Left lung (tissue), 10 donors: ENCODE data around the gene USP46. TPM values are rescaled to one million over a fixed set of nuclear protein-coding genes. Genes with fewer than 3 reads are reported as not detected.

ENCODE experiments used
- ATAC-seq: fragments of 200-7000 bp; cut with Tn5 transposase; one replicate; pipeline ENCODE4 v1.9.1; 2020; ENCODE audit warnings: moderate library complexity
- DNase-seq, 4 donors: peaks; one replicate each; pipeline ENCODE4 v3.0.0-alpha.2; 2013 to 2020
- H3K27ac ChIP-seq, 2 donors: fragments of 200-600 bp; sonication (generic) in 1 of 2; one replicate each; pipeline versions ENCODE4 v1.5.0 to v1.8.0; 2020 to 2021
- H3K27me3 ChIP-seq, 2 donors: fragments of 200-600 bp; sonication (generic) in 1 of 2; one replicate each; pipeline versions ENCODE4 v1.5.0 to v1.8.0; 2020 to 2021
- H3K36me3 ChIP-seq, 2 donors: fragments of 200-600 bp; sonication (generic) in 1 of 2; one replicate each; pipeline versions ENCODE4 v1.5.0 to v1.8.0; 2020 to 2021
- H3K4me1 ChIP-seq, 2 donors: fragments of 200-600 bp; one replicate each; pipeline ENCODE4 v1.8.0; 2021
- H3K4me3 ChIP-seq, 2 donors: fragments of 200-600 bp; sonication (generic) in 1 of 2; one replicate each; pipeline versions ENCODE4 v1.5.0 to v1.8.0; 2020 to 2021; ENCODE audit warnings: mild to moderate bottlenecking in 1 of 2
- H3K9me3 ChIP-seq, 2 donors: fragments of 200-600 bp; sonication (generic) in 1 of 2; one replicate each; pipeline versions ENCODE4 v1.5.0 to v1.8.0; 2020 to 2021
- intact Hi-C, 2 donors: fragments of 100-400 bp; cut with DNase I; formaldehyde crosslinking; loops; one replicate each; pipeline versions ENCODE4 v1.11.2 to v1.14.2; 2022
- polyA plus RNA-seq, 6 donors: library from polyadenylated mRNA; unstranded; fragments of 120-200 nt; gene quantifications; one replicate each; pipeline ENCODE4 v1.2.1, GENCODE V29; 2013; ENCODE audit not compliant: insufficient read length in 6 of 6
- total RNA-seq, 2 donors: library from RNA; stranded (reverse); fragmentation: NEBNext Ultra II Directional; extraction: Animal tissue kit (Norgen Biotek cat#: 25700); gene quantifications; one replicate each; pipeline ENCODE4 v1.2.1, GENCODE V29; 2021
- TF ChIP-seq, protein P1 (sequence below), 2 donors: fragments of 200-600 bp; sonication (generic) in 1 of 2; IDR thresholded peaks; one replicate each; pipeline versions ENCODE4 v1.5.0 to v1.8.0; 2021; ENCODE audit warnings: antibody characterized with exemption in 2 of 2
- donor health status: DM: no; HTN: yes; CAD: no.
- donor health status: DM: no; HTN: no; CAD: no.

The USP46 gene
- total and polyA plus RNA-seq, 8 donors = 18.2 to 26.1 (median 24.9) TPM

DNA sequence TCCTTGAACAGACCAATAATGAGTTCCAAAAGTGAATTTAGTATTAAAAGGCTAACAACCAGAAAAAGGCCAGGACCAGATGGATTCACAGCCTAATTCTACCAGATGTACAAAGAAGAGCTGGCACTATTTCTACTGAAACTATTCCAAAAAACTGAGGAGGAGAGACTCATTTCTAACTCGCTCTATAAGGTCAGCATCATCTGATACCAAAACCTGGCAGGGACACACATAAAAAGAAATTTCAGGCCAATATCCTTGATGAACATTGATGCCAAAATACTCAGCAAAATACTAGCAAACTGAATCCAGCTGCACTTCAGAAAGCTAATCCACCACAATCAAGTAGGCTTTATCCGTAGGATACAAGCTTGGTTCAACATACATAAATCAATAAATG lies 35.8 kb upstream of the USP46 start:
- Histone ChIP-seq H3K27me3 (no peaks in the 10 kb centered on the region), H3K4me3 (no peak overlapping the region), H3K27ac (no peak overlapping the region), H3K36me3 (no peaks in the 10 kb centered on the region), H3K4me1 (no peaks in the 10 kb centered on the region), H3K9me3 (peaks cover 0 to 27% of the 10 kb centered on the region in 2 donors)
- intact Hi-C loops = no loop called here
- DNase-seq (no peak), ATAC-seq (no peak)
- TF ChIP-seq, protein P1, sequence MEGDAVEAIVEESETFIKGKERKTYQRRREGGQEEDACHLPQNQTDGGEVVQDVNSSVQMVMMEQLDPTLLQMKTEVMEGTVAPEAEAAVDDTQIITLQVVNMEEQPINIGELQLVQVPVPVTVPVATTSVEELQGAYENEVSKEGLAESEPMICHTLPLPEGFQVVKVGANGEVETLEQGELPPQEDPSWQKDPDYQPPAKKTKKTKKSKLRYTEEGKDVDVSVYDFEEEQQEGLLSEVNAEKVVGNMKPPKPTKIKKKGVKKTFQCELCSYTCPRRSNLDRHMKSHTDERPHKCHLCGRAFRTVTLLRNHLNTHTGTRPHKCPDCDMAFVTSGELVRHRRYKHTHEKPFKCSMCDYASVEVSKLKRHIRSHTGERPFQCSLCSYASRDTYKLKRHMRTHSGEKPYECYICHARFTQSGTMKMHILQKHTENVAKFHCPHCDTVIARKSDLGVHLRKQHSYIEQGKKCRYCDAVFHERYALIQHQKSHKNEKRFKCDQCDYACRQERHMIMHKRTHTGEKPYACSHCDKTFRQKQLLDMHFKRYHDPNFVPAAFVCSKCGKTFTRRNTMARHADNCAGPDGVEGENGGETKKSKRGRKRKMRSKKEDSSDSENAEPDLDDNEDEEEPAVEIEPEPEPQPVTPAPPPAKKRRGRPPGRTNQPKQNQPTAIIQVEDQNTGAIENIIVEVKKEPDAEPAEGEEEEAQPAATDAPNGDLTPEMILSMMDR (IDR thresholded peaks at IDR 0.05) = no peak

DNA sequence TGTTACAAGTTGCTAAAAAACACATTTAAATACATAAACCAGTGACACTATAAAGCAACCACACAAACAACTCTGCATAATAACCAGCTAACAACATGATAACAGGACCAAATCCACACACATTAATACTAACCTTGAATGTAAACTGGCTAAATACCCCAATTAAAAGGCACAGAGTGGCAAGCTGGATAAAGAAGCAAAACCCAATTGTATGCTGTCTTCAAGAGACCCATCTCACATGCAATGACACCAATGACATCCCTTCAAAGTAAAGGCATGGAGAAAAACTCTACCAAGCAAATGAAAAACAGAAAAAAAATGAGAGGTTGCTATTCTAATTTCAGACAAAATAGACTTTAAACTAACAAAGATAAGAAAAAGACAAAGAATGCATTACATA lies 34.4 kb upstream of the USP46 start:
- H3K27ac ChIP-seq = no peak overlapping the region
- H3K9me3 ChIP-seq = peaks cover 0 to 27% of the 10 kb centered on the region in 2 donors
- DNase-seq (no peak), ATAC-seq (no peak)
- no peaks in the 10 kb centered on the region for H3K4me1 ChIP-seq
- TF ChIP-seq, protein P1 (IDR thresholded peaks at IDR 0.05) = no peak
- intact Hi-C loops = no loop called here
- no peak overlapping the region for H3K4me3 ChIP-seq
- H3K27me3 ChIP-seq = no peaks in the 10 kb centered on the region
- H3K36me3 ChIP-seq = no peaks in the 10 kb centered on the region

DNA sequence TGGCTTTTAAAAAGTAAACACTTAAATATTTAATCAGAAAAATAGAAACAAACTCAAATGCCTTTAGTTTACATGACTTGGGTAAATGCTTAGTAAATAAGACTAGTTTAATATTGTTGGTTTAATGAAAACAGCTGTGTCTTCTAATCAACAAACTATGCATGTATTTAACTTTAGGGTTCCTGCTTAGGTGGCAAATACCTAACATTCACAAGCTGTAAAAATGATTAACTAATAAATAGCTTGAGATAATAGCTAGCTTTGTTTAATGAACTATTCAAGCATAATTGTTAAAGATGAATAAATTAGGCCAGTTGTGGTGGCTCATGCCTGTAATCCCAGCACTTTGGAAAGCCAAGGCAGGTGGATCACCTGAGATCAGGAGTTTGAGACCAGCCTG lies 30.0 kb upstream of the USP46 start:
- TF ChIP-seq, protein P1 (IDR thresholded peaks at IDR 0.05) = no peak
- H3K36me3 ChIP-seq = no peaks in the 10 kb centered on the region
- DNase-seq (no peak), ATAC-seq (no peak)
- no peak overlapping the region for H3K27ac ChIP-seq
- H3K27me3 ChIP-seq = no peaks in the 10 kb centered on the region
- peaks cover 0 to 23% of the 10 kb centered on the region in 2 donors for H3K9me3 ChIP-seq
- H3K4me3 ChIP-seq = no peak overlapping the region
- H3K4me1 ChIP-seq = no peaks in the 10 kb centered on the region
- intact Hi-C loops = no loop called here

DNA sequence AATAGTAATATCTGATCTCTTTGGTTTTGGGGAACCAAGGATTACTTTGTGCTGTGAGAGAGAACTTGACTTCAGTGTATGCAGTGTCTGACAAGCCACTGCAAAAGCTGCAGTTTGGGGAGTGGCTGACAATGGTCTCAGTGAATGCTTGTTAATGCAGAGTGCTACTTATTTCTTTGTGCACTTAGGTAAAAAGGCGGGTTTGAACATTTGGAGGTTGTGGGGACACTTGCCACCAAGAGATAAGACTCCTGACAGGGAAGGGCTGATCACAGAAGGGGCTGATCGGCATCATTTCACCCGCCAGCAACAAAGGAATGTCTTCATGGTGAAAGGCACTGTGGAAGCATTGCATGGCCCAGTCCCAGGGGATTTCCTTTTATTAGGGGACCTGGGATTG lies 28.6 kb upstream of the USP46 start:
- H3K27me3 ChIP-seq = no peaks in the 10 kb centered on the region
- no peak overlapping the region for H3K27ac ChIP-seq
- DNase-seq (no peak), ATAC-seq (no peak)
- TF ChIP-seq, protein P1 (IDR thresholded peaks at IDR 0.05) = no peak
- no peak overlapping the region for H3K4me3 ChIP-seq
- intact Hi-C loops = no loop called here
- no peaks in the 10 kb centered on the region for H3K36me3 ChIP-seq
- peaks cover 0 to 9% of the 10 kb centered on the region in 2 donors for H3K9me3 ChIP-seq
- H3K4me1 ChIP-seq = no peaks in the 10 kb centered on the region

DNA sequence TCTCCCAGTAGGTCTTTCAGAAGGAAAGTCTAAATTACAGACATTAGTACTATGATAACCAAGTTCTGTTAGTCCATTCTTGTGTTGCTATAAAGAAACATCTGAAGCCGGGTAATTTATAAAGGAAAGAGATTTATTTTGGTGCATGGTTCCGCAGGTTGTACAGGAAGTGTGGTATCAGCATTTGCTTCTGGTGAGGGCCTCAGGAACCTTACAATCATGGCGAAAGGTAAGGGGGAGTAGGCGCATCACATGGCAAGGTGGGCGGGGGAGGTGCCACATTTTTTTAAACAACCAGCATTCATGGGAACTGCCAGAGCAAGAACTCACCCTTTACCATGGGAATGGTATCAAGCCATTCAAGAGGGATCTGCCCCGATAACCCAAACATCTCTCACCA lies 26.2 kb upstream of the USP46 start:
- Histone ChIP-seq H3K4me1 (no peaks in the 10 kb centered on the region), H3K4me3 (no peak overlapping the region), H3K9me3 (no peaks in the 10 kb centered on the region), H3K36me3 (no peaks in the 10 kb centered on the region), H3K27ac (no peak overlapping the region), H3K27me3 (no peaks in the 10 kb centered on the region)
- no peak for DNase-seq
- ATAC-seq = no peak
- intact Hi-C loops = no loop called here
- TF ChIP-seq, protein P1 (IDR thresholded peaks at IDR 0.05) = no peak
